H1 (cell line): ENCODE results near the gene TOB2. TPM values are rescaled to one million over a fixed set of nuclear protein-coding genes. Genes with fewer than 3 reads are reported as not detected.

Source experiments
- CTCF ChIA-PET: fragments of 300-600 bp; sonication (Branson Sonifier 250); formaldehyde crosslinking; loops from one replicate; lab custom pipeline; 2021; ENCODE audit not compliant: partially characterized antibody; lab: Charles Lee
- POLR2A ChIA-PET: fragments of 300-600 bp; sonication (Branson Sonifier 250); formaldehyde crosslinking; loops from one replicate; lab custom pipeline; 2021; ENCODE audit warnings: inconsistent platforms; ENCODE audit not compliant: partially characterized antibody; lab: Charles Lee
- DNase-seq, 2 experiments: peaks; one replicate each; pipeline versions ENCODE4 v3.0.0 to v3.0.0-alpha.2; 2010 to 2022; ENCODE audit warnings: low spot score in 2 of 2, low read depth in 1 of 2, mixed read lengths in 1 of 2
- FAIRE-seq: peaks from 2 replicates; lab custom pipeline; 2011; peaks lifted over from hg19 to GRCh38; lab: Jason Lieb, UNC
- H2AFZ ChIP-seq: 2 replicates; pipeline ENCODE4 v1.8.1; 2012; ENCODE audit warnings: low read length, inconsistent platforms
- H2AK5ac ChIP-seq: 2 replicates; pipeline ENCODE4 v1.6.1; 2013; ENCODE audit warnings: low read depth, low read length
- H2BK120ac ChIP-seq: replicated peaks from 2 replicates; pipeline ENCODE3; 2013; ENCODE audit warnings: low read depth, low read length, inconsistent platforms
- H2BK12ac ChIP-seq: 2 replicates; pipeline ENCODE4 v1.6.1; 2013; ENCODE audit warnings: low read depth, low read length
- H2BK15ac ChIP-seq: 2 replicates; pipeline ENCODE4 v1.6.1; 2013; ENCODE audit warnings: low read length
- H2BK20ac ChIP-seq: 2 replicates; pipeline ENCODE4 v1.6.1; 2013; ENCODE audit warnings: low read length
- H2BK5ac ChIP-seq: 2 replicates; pipeline ENCODE4 v1.6.1; 2013; ENCODE audit warnings: low read depth, low read length
- H3K14ac ChIP-seq: 2 replicates; pipeline ENCODE4 v1.6.1; 2013; ENCODE audit warnings: inconsistent platforms; ENCODE audit not compliant: insufficient read length
- H3K18ac ChIP-seq: 2 replicates; pipeline ENCODE4 v1.6.1; 2013; ENCODE audit warnings: low read length; ENCODE audit errors: extremely low read depth
- H3K23ac ChIP-seq: 2 replicates; pipeline ENCODE4 v1.6.1; 2013; ENCODE audit warnings: inconsistent platforms; ENCODE audit not compliant: insufficient read length
- H3K23me2 ChIP-seq: 2 replicates; pipeline ENCODE4 v1.6.1; 2013; ENCODE audit warnings: low read depth, low read length
- H3K27ac ChIP-seq: 2 replicates; pipeline ENCODE4 v1.6.1; 2011; ENCODE audit warnings: low read depth, low read length, inconsistent platforms
- H3K27me3 ChIP-seq, 4 experiments: replicated peaks in 1 of 4; 1 replicate in 1 of 4; 2 replicates in 3 of 4; pipeline versions ENCODE4 v1.6.1 to v1.8.1; 2011 to 2013; ENCODE audit warnings: low read length in 3 of 4, mild to moderate bottlenecking in 3 of 4, inconsistent platforms in 2 of 4, mixed read lengths in 2 of 4, moderate library complexity in 1 of 4; ENCODE audit not compliant: control insufficient read depth in 3 of 4, insufficient read depth in 3 of 4; ENCODE audit errors: extremely low read depth in 1 of 4
- H3K36me3 ChIP-seq, 4 experiments: 2 replicates each; pipeline versions ENCODE4 v1.6.1 to v1.8.1; 2011 to 2013; ENCODE audit warnings: mild to moderate bottlenecking in 4 of 4, low read length in 3 of 4, moderate library complexity in 2 of 4, control low read depth in 1 of 4, inconsistent platforms in 1 of 4; ENCODE audit not compliant: insufficient read depth in 4 of 4, control insufficient read depth in 2 of 4
- H3K4ac ChIP-seq: replicated peaks from 2 replicates; pipeline ENCODE3; 2013; ENCODE audit warnings: low read length, low read depth, mixed read lengths, inconsistent platforms; ENCODE audit not compliant: insufficient read length
- H3K4me1 ChIP-seq, 4 experiments: replicated peaks in 1 of 4; 1 replicate in 1 of 4; 2 replicates in 3 of 4; pipeline versions ENCODE4 v1.6.1 to v1.8.1; 2011 to 2013; ENCODE audit warnings: low read length in 3 of 4, inconsistent platforms in 2 of 4, mixed read lengths in 1 of 4; ENCODE audit not compliant: insufficient read depth in 4 of 4, control insufficient read depth in 3 of 4
- H3K4me2 ChIP-seq, 2 experiments: 2 replicates each; pipeline versions ENCODE4 v1.6.1 to v1.8.1; 2011 to 2013; ENCODE audit warnings: low read depth in 2 of 2, low read length in 2 of 2, control low read depth in 1 of 2, inconsistent platforms in 1 of 2, mild to moderate bottlenecking in 1 of 2; ENCODE audit not compliant: insufficient read depth in 1 of 2
- H3K4me3 ChIP-seq, 4 experiments: fragments of 200-600, 300-600 bp in 1 of 4; sonication (generic), shearing (Covaris generic), sonication (Bioruptor Twin) in 1 of 4; 2 replicates each; pipeline versions ENCODE4 v1.5.1 to v1.8.1; 2011 to 2016; ENCODE audit warnings: low read length in 4 of 4, low read depth in 3 of 4, control low read depth in 2 of 4, inconsistent platforms in 2 of 4, mild to moderate bottlenecking in 2 of 4, mixed read lengths in 1 of 4, moderate library complexity in 1 of 4; ENCODE audit not compliant: insufficient read depth in 2 of 4; ENCODE audit errors: extremely low read depth in 1 of 4
- H3K56ac ChIP-seq: replicated peaks from 2 replicates; pipeline ENCODE3; 2013; ENCODE audit warnings: low read depth, mild to moderate bottlenecking, mixed read lengths, low read length, inconsistent platforms; ENCODE audit not compliant: insufficient read length
- H3K79me1 ChIP-seq: 2 replicates; pipeline ENCODE4 v1.6.1; 2013; ENCODE audit warnings: low read depth, low read length, control low read depth
- H3K79me2 ChIP-seq, 2 experiments: 2 replicates each; pipeline versions ENCODE4 v1.6.1 to v1.8.1; 2012 to 2013; ENCODE audit warnings: low read length in 2 of 2, mild to moderate bottlenecking in 2 of 2, inconsistent platforms in 1 of 2; ENCODE audit not compliant: insufficient read depth in 2 of 2, control insufficient read depth in 1 of 2
- H3K9ac ChIP-seq, 4 experiments: replicated peaks in 1 of 4; 1 replicate in 1 of 4; 2 replicates in 3 of 4; pipeline versions ENCODE4 v1.6.1 to v1.8.1; 2011 to 2013; ENCODE audit warnings: low read depth in 3 of 4, low read length in 3 of 4, control low read depth in 2 of 4, mild to moderate bottlenecking in 2 of 4, moderate library complexity in 2 of 4, inconsistent platforms in 1 of 4; ENCODE audit errors: extremely low read depth in 1 of 4
- H3K9me3 ChIP-seq, 2 experiments: 2 replicates each; pipeline versions ENCODE4 v1.6.1 to v1.8.1; 2012 to 2013; ENCODE audit warnings: mild to moderate bottlenecking in 2 of 2, moderate library complexity in 2 of 2, control low read depth in 1 of 2, inconsistent platforms in 1 of 2, low read depth in 1 of 2, low read length in 1 of 2, mixed read lengths in 1 of 2; ENCODE audit not compliant: insufficient read depth in 2 of 2
- H4K20me1 ChIP-seq, 2 experiments: replicated peaks in 1 of 2; 2 replicates each; pipeline versions ENCODE3 to v1.8.1; 2011 to 2013; ENCODE audit warnings: inconsistent platforms in 2 of 2, low read length in 2 of 2, mild to moderate bottlenecking in 1 of 2; ENCODE audit not compliant: insufficient read depth in 2 of 2, control insufficient read depth in 1 of 2
- H4K5ac ChIP-seq: 2 replicates; pipeline ENCODE4 v1.6.1; 2013; ENCODE audit warnings: low read length, low read depth, mixed read lengths, inconsistent platforms; ENCODE audit not compliant: insufficient read length
- H4K8ac ChIP-seq: 2 replicates; pipeline ENCODE4 v1.8.0; 2013; ENCODE audit warnings: mild to moderate bottlenecking, moderate library complexity, low read length, inconsistent platforms; ENCODE audit not compliant: insufficient read depth; ENCODE audit errors: extremely low read depth
- H4K91ac ChIP-seq: replicated peaks from 2 replicates; pipeline ENCODE3; 2013; ENCODE audit warnings: low read length, mixed read lengths, inconsistent platforms; ENCODE audit not compliant: insufficient read length
- ATF3 ChIP-seq: IDR thresholded peaks from 2 replicates; pipeline ENCODE4 v1.6.1; 2011; ENCODE audit warnings: low read depth, mild to moderate bottlenecking, low read length; ENCODE audit not compliant: insufficient read depth
- EGR1 ChIP-seq: IDR thresholded peaks from 2 replicates; pipeline ENCODE4 v1.6.1; 2011; ENCODE audit warnings: low read depth, low read length, borderline replicate concordance
- JUND ChIP-seq: IDR thresholded peaks from 2 replicates; pipeline ENCODE4 v1.6.1; 2011; ENCODE audit warnings: mild to moderate bottlenecking, improper control_type of control experiment, low read length
- KDM4A ChIP-seq: IDR thresholded peaks from one replicate; pipeline ENCODE4 v1.7.1; 2012; ENCODE audit warnings: low read depth, mild to moderate bottlenecking, moderate library complexity, low read length, inconsistent platforms; ENCODE audit not compliant: severe bottlenecking
- RXRA ChIP-seq: IDR thresholded peaks from 2 replicates; pipeline ENCODE4 v1.6.1; 2011; ENCODE audit warnings: low read depth, mild to moderate bottlenecking, low read length, moderate library complexity; ENCODE audit not compliant: insufficient read depth
- SIN3A ChIP-seq, 2 experiments: IDR thresholded peaks in 1 of 2; conservative IDR thresholded peaks in 1 of 2; 2 replicates each; pipeline ENCODE4 v1.6.1; 2011 to 2012; ENCODE audit warnings: low read length in 2 of 2, improper control_type of control experiment in 1 of 2, low read depth in 1 of 2, mild to moderate bottlenecking in 1 of 2
- TAF7 ChIP-seq: optimal IDR thresholded peaks from 2 replicates; pipeline ENCODE3; 2011; ENCODE audit warnings: low read depth, mild to moderate bottlenecking, inconsistent platforms, low read length, moderate library complexity, borderline replicate concordance
- TBP ChIP-seq: IDR thresholded peaks from 2 replicates; pipeline ENCODE4 v1.6.1; 2011; ENCODE audit warnings: low read depth, low read length, improper control_type of control experiment
- TEAD4 ChIP-seq: IDR thresholded peaks from 2 replicates; pipeline ENCODE4 v1.6.1; 2012; ENCODE audit warnings: low read depth, low read length, inconsistent platforms, mixed read lengths
- WGBS, 2 experiments: shearing (Covaris generic) in 1 of 2; methylation state at CpG; one replicate each; pipeline versions ENCODE4 v1.1.6 to v1.1.7; 2013 to 2015; ENCODE audit warnings: low lambda C conversion rate in 2 of 2, mixed read lengths in 2 of 2, inconsistent platforms in 1 of 2, low coverage in 1 of 2, missing lambda C conversion rate in 1 of 2; ENCODE audit not compliant: insufficient replicate concordance in 2 of 2, insufficient coverage in 1 of 2, insufficient read length in 1 of 2; ENCODE audit errors: extremely low coverage in 1 of 2, missing lambda C conversion rate in 1 of 2; 5-methylcytosine and 5-hydroxymethylcytosine counted together
- polyA plus RNA-seq, 7 experiments: library from polyadenylated mRNA; depleted of rRNA in 3 of 7; stranded (reverse) in 5 of 7; unstranded in 2 of 7; fragments of >200 nt in 5 of 7; fragments of 200-250 nt in 2 of 7; gene quantifications; 1 replicate in 5 of 7; 2 replicates in 1 of 7; 4 replicates in 1 of 7; pipeline versions ENCODE4 v1.2.1 to v1.2.3, GENCODE V29; 2011 to 2013; ENCODE audit warnings: missing spikeins in 2 of 7, mixed read lengths in 2 of 7
- total RNA-seq: library from RNA; stranded (reverse); fragmentation: NEBNext Ultra II Directional; extraction: Animal tissue kit (Norgen Biotek cat#: 25700); gene quantifications from 2 replicates; pipeline ENCODE4 v1.2.1, GENCODE V29; 2021

TOB2 gene
- total and polyA plus RNA-seq, 2 of the 8 experiments (the other 6 are each of a cell fraction or from before 2014, with no cell fraction given), result 27.0 to 54.1 TPM

GRCh38 chr22:41468381-41469217 lies 22.0 kb upstream of the TOB2 start, which contains the start of the genes ACO2 and PHF5A:
Gene ACO2, plus strand, starts transcription at chr22:41469117. Its CDS starts 30 bp downstream, at chr22:41469147.
Gene PHF5A, minus strand, starts transcription at chr22:41468692. Its CDS starts 39 bp downstream, at chr22:41468653.
- peak within 1 kb of the TSS; percentile 99 for H2BK5ac ChIP-seq
- H2BK12ac ChIP-seq, result peak within 1 kb of the TSS; percentile 99; the same call in 1 of the 2 replicates
- H2AFZ ChIP-seq, result peak within 1 kb of the TSS; percentile 85; the same call in 1 of the 2 replicates
- H2AK5ac ChIP-seq, result peak within 1 kb of the TSS; percentile 7; the same call in 1 of the 2 replicates
- peak within 1 kb of the TSS; percentile 88; the same call in 1 of the 2 replicates for H3K18ac ChIP-seq
- 2% methylated on average over 51 of the region's 51 CpGs; no CpG with 5 or more reads in 1 of the 2 experiments for WGBS, 2 experiments
- H2BK120ac ChIP-seq, result peak within 1 kb of the TSS; percentile 34
- no peaks in the 10 kb centered on the region for H3K27me3 ChIP-seq
- CTCF ChIA-PET, result interaction anchor here (0.5 to 8.3 kb wide), 18 partner anchors 9 to 189 kb away, joined by 3 to 57 read pairs (median 4); no protein-coding TSS in a partner anchor
- POLR2A ChIA-PET, result interaction anchor here (0.6 to 30.6 kb wide), 36 partner anchors 1 to 187 kb away, joined by 3 to 887 read pairs (median 4); partner anchors contain the start of genes ACO2, PHF5A, TEF and TOB2
- H4K20me1 ChIP-seq, result peaks cover 0 to 5% of the 10 kb centered on the region in 2 experiments
- peaks cover 23 to 41% (median 36%) of the 10 kb centered on the region in 4 experiments for H3K36me3 ChIP-seq
- H3K4ac ChIP-seq, result no peak within 1 kb of the TSS
- peak within 1 kb of the TSS; percentile 33 for H3K56ac ChIP-seq
- peak within 1 kb of the TSS; percentile 98 for H2BK20ac ChIP-seq
- peak within 1 kb of the TSS; percentile 98 for H4K8ac ChIP-seq
- H3K79me2 ChIP-seq, result peaks cover 16 to 73% of the 10 kb centered on the region in 2 experiments
- peaks cover 6% of the 10 kb centered on the region for H3K23me2 ChIP-seq
- FAIRE-seq (peak; percentile 84), DNase-seq (peak; percentile 85 to 99)
- peak within 1 kb of the TSS; percentile 86 for H4K91ac ChIP-seq
- peaks cover 0 to 9% (median 7%) of the 10 kb centered on the region in 4 experiments; a peak in 4 of 7 replicates for H3K4me1 ChIP-seq
- peak within 1 kb of the TSS; percentile 35 to 79 for H3K4me2 ChIP-seq
- no peak within 1 kb of the TSS for H3K14ac ChIP-seq
- no peaks in the 10 kb centered on the region for H3K9me3 ChIP-seq
- peak within 1 kb of the TSS; percentile 74 to 93 (median 80) for H3K4me3 ChIP-seq
- H2BK15ac ChIP-seq, result no peak within 1 kb of the TSS
- peak within 1 kb of the TSS; percentile 98 for H3K27ac ChIP-seq
- H3K79me1 ChIP-seq, result peaks cover 6% of the 10 kb centered on the region; the same call in 1 of the 2 replicates
- no peak within 1 kb of the TSS for H3K23ac ChIP-seq
- peak within 1 kb of the TSS; percentile 41 for H4K5ac ChIP-seq
- peak within 1 kb of the TSS; percentile 93 to 96 (median 96) for H3K9ac ChIP-seq
- peak; percentile 55; the same call in 1 of the 2 replicates for TF ChIP-seq EGR1
- peak; percentile 57; the same call in 1 of the 2 replicates for TF ChIP-seq JUND
- peak; percentile 53 to 95; a peak in 1 of 4 replicates for TF ChIP-seq SIN3A (conservative IDR thresholded peaks at IDR 0.05 in 1 of 2, IDR thresholded peaks at IDR 0.05 in 1 of 2; ENCODE audit: low read depth in 1 of 2, low read length in 2 of 2)
- TF ChIP-seq ATF3, result peak; percentile 74
- TF ChIP-seq TBP, result peak; percentile 91
- no peak for TF ChIP-seq RXRA
- no peak for TF ChIP-seq TEAD4
- peak; percentile 90 for TF ChIP-seq KDM4A
- peak; percentile 87 for TF ChIP-seq TAF7
